Natural killer cell (primary cell): Measurements from ENCODE around the gene BEND7. TPM values are rescaled to one million over a fixed set of nuclear protein-coding genes. Genes with fewer than 3 reads are reported as not detected.

Experiments used
- ATAC-seq, 3 donors: fragments of 150-1000 bp in 2 of 3; fragments of 200-7000 bp in 1 of 3; cut with Tn5 transposase; 1 replicate in 1 of 3; 2 replicates in 2 of 3; pipeline ENCODE4 v1.10.0; 2021; ENCODE audit warnings: mild to moderate bottlenecking in 2 of 3, moderate library complexity in 2 of 3
- DNase-seq, 2 donors: peaks; one replicate each; pipeline versions ENCODE4 v3.0.0 to v3.0.0-alpha.2; 2013 to 2021; ENCODE audit warnings: mixed read lengths in 1 of 2
- H3K27ac ChIP-seq: one replicate; pipeline ENCODE4 v1.5.1; 2013; ENCODE audit warnings: mild to moderate bottlenecking, low read length
- H3K27me3 ChIP-seq: one replicate; pipeline ENCODE4 v1.6.1; 2013; ENCODE audit warnings: low read length; ENCODE audit not compliant: control insufficient read depth, insufficient read depth
- H3K36me3 ChIP-seq: one replicate; pipeline ENCODE4 v1.6.1; 2013; ENCODE audit warnings: low read length; ENCODE audit not compliant: control insufficient read depth, insufficient read depth
- H3K4me1 ChIP-seq: one replicate; pipeline ENCODE4 v1.6.1; 2013; ENCODE audit warnings: low read length; ENCODE audit not compliant: control insufficient read depth, insufficient read depth
- H3K4me3 ChIP-seq: one replicate; pipeline ENCODE4 v1.5.1; 2013; ENCODE audit warnings: low read length
- H3K9me3 ChIP-seq: one replicate; pipeline ENCODE4 v1.6.1; 2013; ENCODE audit warnings: low read length; ENCODE audit not compliant: control insufficient read depth, insufficient read depth
- H3K27ac Mint-ChIP-seq, 2 donors: one replicate each; pipeline ENCODE4 v1.8.0; 2022; ENCODE audit warnings: mild to moderate bottlenecking in 2 of 2, mixed read lengths in 2 of 2, moderate library complexity in 1 of 2
- H3K27me3 Mint-ChIP-seq, 2 donors: one replicate each; pipeline ENCODE4 v1.8.0; 2022; ENCODE audit warnings: low read depth in 2 of 2, mixed read lengths in 2 of 2
- H3K36me3 Mint-ChIP-seq: one replicate; pipeline ENCODE4 v1.8.0; 2022; ENCODE audit warnings: mixed read lengths
- H3K4me1 Mint-ChIP-seq, 2 donors: one replicate each; pipeline ENCODE4 v1.8.0; 2022; ENCODE audit warnings: mixed read lengths in 2 of 2
- H3K4me3 Mint-ChIP-seq: one replicate; pipeline ENCODE4 v1.8.0; 2022; ENCODE audit warnings: mild to moderate bottlenecking, moderate library complexity, mixed read lengths
- H3K9me3 Mint-ChIP-seq, 2 donors: one replicate each; pipeline ENCODE4 v1.8.0; 2022; ENCODE audit warnings: mixed read lengths in 2 of 2
- CTCF ChIP-seq: fragments of 200-600 bp; IDR thresholded peaks from one replicate; pipeline ENCODE4 v1.8.0; 2022; ENCODE audit warnings: antibody characterized with exemption
- WGBS: methylation state at CpG from one replicate; pipeline ENCODE4 v1.1.7; 2013; ENCODE audit warnings: missing lambda C conversion rate; ENCODE audit not compliant: insufficient coverage; 5-methylcytosine and 5-hydroxymethylcytosine counted together
- intact Hi-C: fragments of 100-400 bp; cut with micrococcal nuclease; formaldehyde crosslinking; loops from one replicate; pipeline ENCODE4 v1.14.2; 2022
- total RNA-seq, 4 donors: library from RNA; stranded (reverse); fragments of 120-200 nt in 1 of 4; gene quantifications; one replicate each; pipeline versions ENCODE4 v1.2.3 to v1.2.4, GENCODE V29; 2013 to 2022

Gene BEND7
- total RNA-seq, 3 donors from 2014 or later (not counting 1 experiment from before 2014, with no cell fraction given), result 0.38 TPM; not detected in 2

- TF ChIP-seq CTCF, result no peak
- no peak for ATAC-seq
- H3K4me1 Mint-ChIP-seq, result no peaks in the 10 kb centered on the region
- Histone ChIP-seq H3K4me1 (no peaks in the 10 kb centered on the region), H3K4me3 (no peak overlapping the region), H3K27ac (no peak overlapping the region), H3K27me3 (peaks cover 4% of the 10 kb centered on the region), H3K36me3 (no peaks in the 10 kb centered on the region), H3K9me3 (no peaks in the 10 kb centered on the region)
- no peak for DNase-seq
- H3K4me3 Mint-ChIP-seq, result no peak overlapping the region
- H3K27me3 Mint-ChIP-seq, result peaks cover 17 to 33% of the 10 kb centered on the region in 2 donors
- WGBS, result 91% methylated on average over 7 of the region's 8 CpGs
- intact Hi-C loops, result no loop called here
- H3K9me3 Mint-ChIP-seq, result no peaks in the 10 kb centered on the region
- H3K36me3 Mint-ChIP-seq, result no peaks in the 10 kb centered on the region
- H3K27ac Mint-ChIP-seq, result no peak overlapping the region
Measured at GRCh38 chr10:13445656-13446400, 83.0 kb downstream of the BEND7 start.

- no peaks in the 10 kb centered on the region for H3K9me3 ChIP-seq
- H3K27me3 Mint-ChIP-seq, result peaks cover 30 to 54% of the 10 kb centered on the region in 2 donors
- no peak overlapping the region for H3K27ac Mint-ChIP-seq
- no peak for DNase-seq
- 86% methylated on average over 7 of the region's 7 CpGs for WGBS
- H3K9me3 Mint-ChIP-seq, result no peaks in the 10 kb centered on the region
- intact Hi-C loops, result no loop called here
- no peak for TF ChIP-seq CTCF
- no peaks in the 10 kb centered on the region for H3K36me3 Mint-ChIP-seq
- no peak for ATAC-seq
- H3K27ac ChIP-seq, result no peak overlapping the region
- peaks cover 7 to 14% of the 10 kb centered on the region in 2 donors for H3K4me1 Mint-ChIP-seq
- peaks cover 13% of the 10 kb centered on the region for H3K4me1 ChIP-seq
- no peak overlapping the region for H3K4me3 Mint-ChIP-seq
- peaks cover 4% of the 10 kb centered on the region for H3K27me3 ChIP-seq
- H3K4me3 ChIP-seq, result no peak overlapping the region
- no peaks in the 10 kb centered on the region for H3K36me3 ChIP-seq
Measured at GRCh38 chr10:13441476-13441875, 87.3 kb downstream of the BEND7 start.

GRCh38 chr10:13440185-13441061 lies 88.4 kb downstream of the BEND7 start:
- peak; percentile 86 for TF ChIP-seq CTCF

More at GRCh38 chr10:13440185-13441061, 88.4 kb downstream of the BEND7 start:
- Mint-ChIP-seq H3K4me1 (peaks cover 7 to 14% of the 10 kb centered on the region in 2 donors), H3K9me3 (no peaks in the 10 kb centered on the region), H3K36me3 (no peaks in the 10 kb centered on the region), H3K27ac (no peak overlapping the region), H3K27me3 (peaks cover 26 to 58% of the 10 kb centered on the region in 2 donors), H3K4me3 (peak overlapping the region; percentile 58)
- Histone ChIP-seq H3K27ac (no peak overlapping the region), H3K36me3 (no peaks in the 10 kb centered on the region), H3K4me3 (no peak overlapping the region), H3K27me3 (peaks cover 4% of the 10 kb centered on the region), H3K4me1 (peaks cover 13% of the 10 kb centered on the region), H3K9me3 (no peaks in the 10 kb centered on the region)
- 9% methylated on average over 30 of the region's 30 CpGs for WGBS
- peak; percentile 38 to 76 for DNase-seq
- ATAC-seq, result peak; percentile 83 to 97 (median 94)
- intact Hi-C loops, result loop anchor here (1.0 kb wide), 1 partner anchor 68 kb away; no protein-coding TSS in a partner anchor
